ENCODE measurements around the gene PPP2R5E. TPM values are rescaled to one million over a fixed set of nuclear protein-coding genes. Genes with fewer than 3 reads are reported as not detected.

Gene PPP2R5E
- total RNA-seq, 1 donor from 2014 or later: 72.0 TPM

- Mint-ChIP-seq H3K4me1 (no peaks in the 10 kb centered on the region), H3K27ac (no peak overlapping the region), H3K9me3 (peaks cover 11% of the 10 kb centered on the region), H3K4me3 (no peak overlapping the region), H3K36me3 (peaks cover 19% of the 10 kb centered on the region), H3K27me3 (ENCODE audit: insufficient read depth, low read depth) (peaks cover 2% of the 10 kb centered on the region)
- Histone ChIP-seq H3K36me3 (peaks cover 14% of the 10 kb centered on the region), H3K4me1 (no peaks in the 10 kb centered on the region), H3F3A (ENCODE audit: low read depth) (no peaks in the 10 kb centered on the region), H3K27me3 (no peaks in the 10 kb centered on the region), H4K20me1 (ENCODE audit: low read depth) (no peaks in the 10 kb centered on the region), H3K4me3 (no peak overlapping the region), H3K9me3 (ENCODE audit: low read depth) (peaks cover 12% of the 10 kb centered on the region), H2AFZ (replicated peaks) (no peak overlapping the region), H3K9ac (no peak overlapping the region), H3K4me2 (no peak overlapping the region), H3K27ac (no peak overlapping the region), H3K79me2 (ENCODE audit: low read depth) (no peaks in the 10 kb centered on the region)
- DNase-seq (ENCODE audit: low spot score): no peak
- no peak for TF ChIP-seq EZH2phosphoT487 (IDR thresholded peaks at IDR 0.05)
- no peak for TF ChIP-seq EZH2 (IDR thresholded peaks at IDR 0.05)
- TF ChIP-seq, protein P1, sequence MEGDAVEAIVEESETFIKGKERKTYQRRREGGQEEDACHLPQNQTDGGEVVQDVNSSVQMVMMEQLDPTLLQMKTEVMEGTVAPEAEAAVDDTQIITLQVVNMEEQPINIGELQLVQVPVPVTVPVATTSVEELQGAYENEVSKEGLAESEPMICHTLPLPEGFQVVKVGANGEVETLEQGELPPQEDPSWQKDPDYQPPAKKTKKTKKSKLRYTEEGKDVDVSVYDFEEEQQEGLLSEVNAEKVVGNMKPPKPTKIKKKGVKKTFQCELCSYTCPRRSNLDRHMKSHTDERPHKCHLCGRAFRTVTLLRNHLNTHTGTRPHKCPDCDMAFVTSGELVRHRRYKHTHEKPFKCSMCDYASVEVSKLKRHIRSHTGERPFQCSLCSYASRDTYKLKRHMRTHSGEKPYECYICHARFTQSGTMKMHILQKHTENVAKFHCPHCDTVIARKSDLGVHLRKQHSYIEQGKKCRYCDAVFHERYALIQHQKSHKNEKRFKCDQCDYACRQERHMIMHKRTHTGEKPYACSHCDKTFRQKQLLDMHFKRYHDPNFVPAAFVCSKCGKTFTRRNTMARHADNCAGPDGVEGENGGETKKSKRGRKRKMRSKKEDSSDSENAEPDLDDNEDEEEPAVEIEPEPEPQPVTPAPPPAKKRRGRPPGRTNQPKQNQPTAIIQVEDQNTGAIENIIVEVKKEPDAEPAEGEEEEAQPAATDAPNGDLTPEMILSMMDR (IDR thresholded peaks at IDR 0.05): no peak
These were observed 172.1 kb downstream of the PPP2R5E start for GRCh38 chr14:63371033-63371432.

DNA sequence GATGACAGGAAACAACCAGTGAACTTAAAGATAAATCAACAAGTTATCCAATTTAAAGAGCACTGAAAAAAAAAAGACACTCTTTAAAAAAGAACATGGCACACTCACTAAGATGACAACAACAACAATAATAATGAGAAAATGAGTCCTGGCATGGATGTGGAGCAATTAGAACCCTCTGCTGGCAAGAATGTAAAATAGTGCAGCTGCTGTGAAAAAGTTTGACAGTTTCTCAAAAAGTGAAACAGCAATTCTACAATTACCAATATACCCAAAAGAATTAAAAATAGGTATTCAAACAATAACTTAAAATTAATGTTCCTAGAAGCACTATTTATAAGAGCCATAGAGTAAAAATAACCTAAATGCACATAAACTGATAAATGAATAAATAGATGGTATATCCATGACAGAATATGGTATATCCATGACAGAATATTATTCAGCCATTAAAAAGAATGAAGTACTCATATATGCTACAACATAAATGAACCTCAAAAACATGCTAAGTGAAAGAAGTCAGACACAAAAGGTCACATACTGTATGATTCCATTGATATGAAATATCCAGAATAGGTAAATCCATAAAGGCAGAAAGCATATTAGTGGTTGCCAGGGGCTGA lies 175.3 kb downstream of the PPP2R5E start:
- peaks cover 2% of the 10 kb centered on the region for H3K27me3 Mint-ChIP-seq (ENCODE audit: insufficient read depth, low read depth)
- H3K36me3 ChIP-seq: peaks cover 10% of the 10 kb centered on the region
- H3K79me2 ChIP-seq (ENCODE audit: low read depth): no peaks in the 10 kb centered on the region
- H3K4me3 ChIP-seq: no peak overlapping the region
- H3K9ac ChIP-seq: no peak overlapping the region
- no peaks in the 10 kb centered on the region for H4K20me1 ChIP-seq (ENCODE audit: low read depth)
- H3K9me3 ChIP-seq (ENCODE audit: low read depth): peaks cover 12% of the 10 kb centered on the region
- H3K4me1 ChIP-seq: peaks cover 1% of the 10 kb centered on the region
- TF ChIP-seq EZH2phosphoT487 (IDR thresholded peaks at IDR 0.05) (no peak), EZH2 (IDR thresholded peaks at IDR 0.05) (no peak)
- TF ChIP-seq, protein P1 (IDR thresholded peaks at IDR 0.05): no peak
- H3F3A ChIP-seq (ENCODE audit: low read depth): peaks cover 3% of the 10 kb centered on the region
- H3K4me1 Mint-ChIP-seq: no peaks in the 10 kb centered on the region
- no peak overlapping the region for H3K4me3 Mint-ChIP-seq
- no peak for DNase-seq (ENCODE audit: low spot score)
- no peak overlapping the region for H3K27ac ChIP-seq
- peaks cover 30% of the 10 kb centered on the region for H3K9me3 Mint-ChIP-seq
- H3K27me3 ChIP-seq: no peaks in the 10 kb centered on the region
- H3K27ac Mint-ChIP-seq: no peak overlapping the region
- H3K36me3 Mint-ChIP-seq: peaks cover 23% of the 10 kb centered on the region
- H3K4me2 ChIP-seq: no peak overlapping the region
- H2AFZ ChIP-seq (replicated peaks): no peak overlapping the region

GRCh38 chr14:63362389-63362819 lies 180.8 kb downstream of the PPP2R5E start:
- Histone ChIP-seq H3K79me2 (ENCODE audit: low read depth) (no peaks in the 10 kb centered on the region), H2AFZ (replicated peaks) (no peak overlapping the region), H3K4me3 (no peak overlapping the region), H3K27ac (no peak overlapping the region), H3K4me1 (peaks cover 12% of the 10 kb centered on the region), H3K27me3 (no peaks in the 10 kb centered on the region), H3K36me3 (no peaks in the 10 kb centered on the region), H3K9me3 (ENCODE audit: low read depth) (no peaks in the 10 kb centered on the region), H3F3A (ENCODE audit: low read depth) (peaks cover 13% of the 10 kb centered on the region), H4K20me1 (ENCODE audit: low read depth) (no peaks in the 10 kb centered on the region), H3K4me2 (peak overlapping the region; percentile 31), H3K9ac (no peak overlapping the region)
- H3K36me3 Mint-ChIP-seq: peaks cover 12% of the 10 kb centered on the region
- no peaks in the 10 kb centered on the region for H3K27me3 Mint-ChIP-seq (ENCODE audit: insufficient read depth, low read depth)
- peak overlapping the region; percentile 50 for H3K27ac Mint-ChIP-seq
- TF ChIP-seq EZH2 (IDR thresholded peaks at IDR 0.05): no peak
- TF ChIP-seq, protein P1 (IDR thresholded peaks at IDR 0.05): no peak
- peak; percentile 77 for TF ChIP-seq EZH2phosphoT487 (IDR thresholded peaks at IDR 0.05)
- H3K4me1 Mint-ChIP-seq: peaks cover 12% of the 10 kb centered on the region
- peak; percentile 50 for DNase-seq (ENCODE audit: low spot score)
- peaks cover 21% of the 10 kb centered on the region for H3K9me3 Mint-ChIP-seq
- no peak overlapping the region for H3K4me3 Mint-ChIP-seq
